Keratinocyte (primary cell): Measurements from ENCODE around the gene LDLR. TPM values are rescaled to one million over a fixed set of nuclear protein-coding genes. Genes with fewer than 3 reads are reported as not detected.

Source experiments
- DNase-seq: peaks from one replicate; pipeline ENCODE4 v3.0.0-alpha.2; 2011; ENCODE audit warnings: low read depth, missing footprints, low spot score
- FAIRE-seq: peaks from 2 replicates; lab custom pipeline; 2011; peaks lifted over from hg19 to GRCh38; lab: Jason Lieb, UNC
- H2AFZ ChIP-seq: 2 replicates; pipeline ENCODE4 v1.6.0; 2012; ENCODE audit warnings: low read length, control low read depth, inconsistent platforms; ENCODE audit not compliant: control insufficient read depth
- H3K27ac ChIP-seq: 2 replicates; pipeline ENCODE4 v1.5.1; 2011; ENCODE audit warnings: low read length; ENCODE audit not compliant: control insufficient read depth, insufficient read depth
- H3K27me3 ChIP-seq: 3 replicates; pipeline ENCODE4 v1.6.0; 2011; ENCODE audit warnings: low read length; ENCODE audit not compliant: control insufficient read depth, insufficient read depth; ENCODE audit errors: extremely low read depth
- H3K36me3 ChIP-seq, 2 experiments: 2 replicates in 1 of 2; 3 replicates in 1 of 2; pipeline ENCODE4 v1.5.1; 2011; ENCODE audit warnings: low read length in 2 of 2, mild to moderate bottlenecking in 1 of 2; ENCODE audit not compliant: control insufficient read depth in 2 of 2, insufficient read depth in 2 of 2; ENCODE audit errors: extremely low read depth in 1 of 2
- H3K4me1 ChIP-seq: 3 replicates; pipeline ENCODE4 v1.5.1; 2011; ENCODE audit warnings: low read length; ENCODE audit not compliant: control insufficient read depth, insufficient read depth; ENCODE audit errors: extremely low read depth
- H3K4me2 ChIP-seq: 3 replicates; pipeline ENCODE4 v1.6.0; 2011; ENCODE audit warnings: low read depth, low read length; ENCODE audit not compliant: control insufficient read depth, insufficient read depth; ENCODE audit errors: extremely low read depth
- H3K4me3 ChIP-seq, 3 experiments: fragments of 200-600 bp in 1 of 3; sonication (generic) in 1 of 3; 2 replicates in 2 of 3; 3 replicates in 1 of 3; pipeline ENCODE4 v1.5.1; 2011 to 2016; ENCODE audit warnings: low read length in 3 of 3, mild to moderate bottlenecking in 3 of 3, control low read depth in 2 of 3, inconsistent platforms in 1 of 3, low read depth in 1 of 3, mixed read lengths in 1 of 3, mixed run types in 1 of 3, moderate library complexity in 1 of 3; ENCODE audit not compliant: control insufficient read depth in 2 of 3, insufficient read depth in 2 of 3; ENCODE audit errors: extremely low read depth in 1 of 3
- H3K79me2 ChIP-seq: 2 replicates; pipeline ENCODE4 v1.6.0; 2012; ENCODE audit warnings: low read length; ENCODE audit not compliant: control insufficient read depth, insufficient read depth
- H3K9ac ChIP-seq: 3 replicates; pipeline ENCODE4 v1.6.0; 2011; ENCODE audit warnings: low read length; ENCODE audit not compliant: control insufficient read depth, insufficient read depth; ENCODE audit errors: extremely low read depth
- H3K9me1 ChIP-seq: 3 replicates; pipeline ENCODE4 v1.6.0; 2011; ENCODE audit warnings: low read length; ENCODE audit not compliant: control insufficient read depth, insufficient read depth; ENCODE audit errors: extremely low read depth
- H3K9me3 ChIP-seq: 2 replicates; pipeline ENCODE4 v1.5.1; 2012; ENCODE audit warnings: low read depth, low read length; ENCODE audit not compliant: control insufficient read depth
- H4K20me1 ChIP-seq: 3 replicates; pipeline ENCODE4 v1.6.0; 2011; ENCODE audit warnings: low read length; ENCODE audit not compliant: control insufficient read depth, insufficient read depth; ENCODE audit errors: extremely low read depth
- CTCF ChIP-seq, 3 experiments: IDR thresholded peaks in 1 of 3; conservative IDR thresholded peaks in 1 of 3; optimal IDR thresholded peaks in 1 of 3; 2 replicates in 2 of 3; 3 replicates in 1 of 3; pipeline versions ENCODE3 to v1.5.1; 2011; ENCODE audit warnings: low read length in 3 of 3, mild to moderate bottlenecking in 3 of 3, moderate library complexity in 2 of 3, control low read depth in 1 of 3, inconsistent platforms in 1 of 3; ENCODE audit not compliant: insufficient read depth in 2 of 3; ENCODE audit errors: extremely low read depth in 1 of 3
- EZH2 ChIP-seq: IDR thresholded peaks from one replicate; pipeline ENCODE4 v1.6.1; 2012; ENCODE audit warnings: inconsistent platforms, mild to moderate bottlenecking, low read length, moderate library complexity
- dilution Hi-C: fragments of 300-500 bp; cut with MboI; formaldehyde crosslinking; loops from one replicate; pipeline ENCODE4 v1.7.0; 2020; ENCODE audit warnings: low sequenced_read_pairs; ENCODE audit not compliant: extremely low pct_ligation_motif_present
- polyA plus RNA-seq, 5 experiments: library from polyadenylated mRNA; depleted of rRNA in 3 of 5; stranded (reverse) in 3 of 5; stranded (forward) in 1 of 5; unstranded in 1 of 5; fragments of >200 nt; gene quantifications; 1 replicate in 1 of 5; 2 replicates in 3 of 5; 3 replicates in 1 of 5; pipeline versions ENCODE4 v1.2.1 to v1.2.3, GENCODE V29; 2011 to 2012; ENCODE audit warnings: missing spikeins in 2 of 5, low read depth in 1 of 5, low replicate concordance in 1 of 5

LDLR gene
- polyA plus RNA-seq, 1 donor (not counting 4 experiments of a cell fraction or from before 2014, with no cell fraction given): 241 TPM

- dilution Hi-C loops: no loop called here
- no peak overlapping the region for H3K9ac ChIP-seq
- DNase-seq (no peak), FAIRE-seq (no peak)
- no peak overlapping the region for H3K27ac ChIP-seq
- H4K20me1 ChIP-seq: no peaks in the 10 kb centered on the region
- no peak overlapping the region for H3K4me2 ChIP-seq
- H3K9me3 ChIP-seq: no peaks in the 10 kb centered on the region
- H2AFZ ChIP-seq: no peak overlapping the region
- no peaks in the 10 kb centered on the region for H3K9me1 ChIP-seq
- TF ChIP-seq EZH2: no peak
- TF ChIP-seq CTCF (optimal IDR thresholded peaks at IDR 0.05 in 1 of 3, IDR thresholded peaks at IDR 0.05 in 1 of 3, conservative IDR thresholded peaks at IDR 0.05 in 1 of 3; ENCODE audit: extremely low read depth in 1 of 3, insufficient read depth in 2 of 3, low read length in 3 of 3): no peak
- H3K4me1 ChIP-seq: peaks cover 14% of the 10 kb centered on the region
- H3K27me3 ChIP-seq: no peaks in the 10 kb centered on the region
- no peaks in the 10 kb centered on the region for H3K36me3 ChIP-seq
- H3K79me2 ChIP-seq: no peaks in the 10 kb centered on the region
- H3K4me3 ChIP-seq: no peak overlapping the region
These were observed 9.3 kb upstream of the LDLR start for GRCh38 chr19:11079999-11080398.

- H2AFZ ChIP-seq: peak overlapping the region; percentile 16
- peaks cover 44% of the 10 kb centered on the region for H3K4me1 ChIP-seq
- no peaks in the 10 kb centered on the region for H3K9me3 ChIP-seq
- no peaks in the 10 kb centered on the region for H3K27me3 ChIP-seq
- DNase-seq (no peak), FAIRE-seq (no peak)
- peaks cover 9% of the 10 kb centered on the region for H4K20me1 ChIP-seq
- H3K9me1 ChIP-seq: no peaks in the 10 kb centered on the region
- H3K36me3 ChIP-seq: peaks cover 12 to 17% of the 10 kb centered on the region in 2 experiments
- peak overlapping the region; percentile 21 to 87 (median 85) for H3K4me3 ChIP-seq
- peaks cover 35% of the 10 kb centered on the region for H3K79me2 ChIP-seq
- peak overlapping the region; percentile 94 for H3K9ac ChIP-seq
- H3K27ac ChIP-seq: peak overlapping the region; percentile 88
- dilution Hi-C loops: no loop called here
- peak overlapping the region; percentile 94 for H3K4me2 ChIP-seq
- TF ChIP-seq CTCF (optimal IDR thresholded peaks at IDR 0.05 in 1 of 3, IDR thresholded peaks at IDR 0.05 in 1 of 3, conservative IDR thresholded peaks at IDR 0.05 in 1 of 3; ENCODE audit: extremely low read depth in 1 of 3, insufficient read depth in 2 of 3, low read length in 3 of 3) (no peak), EZH2 (no peak)
These were observed 1.3 kb upstream of the LDLR start for GRCh38 chr19:11087870-11088505.
